ENCODE data around the gene TGFBI. TPM values are rescaled to one million over a fixed set of nuclear protein-coding genes. Genes with fewer than 3 reads are reported as not detected.

TGFBI gene
- total RNA-seq, 2 donors from 2014 or later: 47.5 to 63.3 TPM

- H3K9ac ChIP-seq (ENCODE audit: low read depth in 2 of 2, low read length in 2 of 2): no peak overlapping the region
These were observed 8.3 kb upstream of the TGFBI start for GRCh38 chr5:136020383-136021015.

GRCh38 chr5:136021016-136021405 lies 7.8 kb upstream of the TGFBI start:
- TF ChIP-seq CTCF (IDR thresholded peaks at IDR 0.05): no peak
- Histone ChIP-seq H3K9ac (ENCODE audit: low read depth in 2 of 2, low read length in 2 of 2) (no peak overlapping the region), H3K27me3 (no peaks in the 10 kb centered on the region), H3K4me1 (no peaks in the 10 kb centered on the region), H3K36me3 (no peaks in the 10 kb centered on the region), H3K4me3 (no peak overlapping the region), H3K9me3 (no peaks in the 10 kb centered on the region), H3K27ac (no peak overlapping the region)
- DNase-seq: no peak
- intact Hi-C loops (cut with DNase I): no loop called here

More at GRCh38 chr5:136020383-136021015, 8.3 kb upstream of the TGFBI start:
- no peak for DNase-seq
- TF ChIP-seq CTCF (IDR thresholded peaks at IDR 0.05): no peak
- peak overlapping the region; percentile 59 for H3K27ac ChIP-seq
- H3K27me3 ChIP-seq: no peaks in the 10 kb centered on the region
- H3K36me3 ChIP-seq: no peaks in the 10 kb centered on the region
- no peaks in the 10 kb centered on the region for H3K4me1 ChIP-seq
- intact Hi-C loops (cut with DNase I): no loop called here
- no peak overlapping the region for H3K4me3 ChIP-seq
- no peaks in the 10 kb centered on the region for H3K9me3 ChIP-seq

GRCh38 chr5:136022965-136023364 lies 5.8 kb upstream of the TGFBI start:
- TF ChIP-seq CTCF (IDR thresholded peaks at IDR 0.05): no peak
- H3K27me3 ChIP-seq: no peaks in the 10 kb centered on the region
- intact Hi-C loops (cut with DNase I): no loop called here
- no peak for DNase-seq
- H3K9me3 ChIP-seq: no peaks in the 10 kb centered on the region
- H3K9ac ChIP-seq (ENCODE audit: low read depth in 2 of 2, low read length in 2 of 2): no peak overlapping the region
- H3K36me3 ChIP-seq: no peaks in the 10 kb centered on the region
- no peaks in the 10 kb centered on the region for H3K4me1 ChIP-seq
- H3K4me3 ChIP-seq: no peak overlapping the region
- H3K27ac ChIP-seq: no peak overlapping the region

- Histone ChIP-seq H3K27ac (no peak overlapping the region), H3K9ac (ENCODE audit: low read depth in 2 of 2, low read length in 2 of 2) (no peak overlapping the region), H3K27me3 (no peaks in the 10 kb centered on the region), H3K4me3 (no peak overlapping the region), H3K4me1 (peaks cover under 1% of the 10 kb centered on the region), H3K36me3 (no peaks in the 10 kb centered on the region), H3K9me3 (no peaks in the 10 kb centered on the region)
- intact Hi-C loops (cut with DNase I): no loop called here
- DNase-seq: no peak
- no peak for TF ChIP-seq CTCF (IDR thresholded peaks at IDR 0.05)
These were observed 4.7 kb upstream of the TGFBI start for GRCh38 chr5:136023958-136024541.

GRCh38 chr5:136025900-136026299 lies 2.9 kb upstream of the TGFBI start:
- Histone ChIP-seq H3K36me3 (no peaks in the 10 kb centered on the region), H3K27ac (no peak overlapping the region), H3K9me3 (no peaks in the 10 kb centered on the region), H3K9ac (ENCODE audit: low read depth in 2 of 2, low read length in 2 of 2) (no peak overlapping the region), H3K27me3 (no peaks in the 10 kb centered on the region), H3K4me3 (no peak overlapping the region), H3K4me1 (peaks cover 4% of the 10 kb centered on the region)
- TF ChIP-seq CTCF (IDR thresholded peaks at IDR 0.05): no peak
- intact Hi-C loops (cut with DNase I): no loop called here
- DNase-seq: no peak

Measured in colonic mucosa (tissue), 4 donors.